Erythroblast (primary cell): ENCODE results near the gene NOP53.

Source experiments
- GATA1 ChIP-seq: IDR thresholded peaks from 2 replicates; pipeline ENCODE4 v1.6.1; 2011; ENCODE audit warnings: low read depth, mild to moderate bottlenecking, control low read depth, low read length, moderate library complexity
- POLR2A ChIP-seq: IDR thresholded peaks from 2 replicates; pipeline ENCODE4 v1.6.1; 2011; ENCODE audit warnings: mild to moderate bottlenecking, low read length

GRCh38 chr19:47700934-47701716 is 44.2 kb upstream of the NOP53 start:
- TF ChIP-seq POLR2A, result no peak
- TF ChIP-seq GATA1, result no peak
